ENCODE data around the gene CGREF1.

GRCh38 chr2:27160191-27160590 is 41.3 kb upstream of the CGREF1 start:
- TF ChIP-seq CTCF (IDR thresholded peaks at IDR 0.05; ENCODE audit: borderline replicate concordance, extremely low read depth, low read length, poor library complexity, severe bottlenecking) (no peak), EZH2 (IDR thresholded peaks at IDR 0.05; ENCODE audit: borderline replicate concordance, low read depth, low read length, severe bottlenecking) (no peak)

Measured in DND-41 (cell line).